Neural cell (in vitro differentiated cells): ENCODE results near the gene BMI1. TPM values are rescaled to one million over a fixed set of nuclear protein-coding genes. Genes with fewer than 3 reads are reported as not detected.

Experiments used
- H2AFZ ChIP-seq: fragments of 200-600, 300-800 bp; sonication (generic), shearing (Covaris generic); 2 replicates; pipeline ENCODE4 v1.6.0; 2014; ENCODE audit warnings: low read depth, mild to moderate bottlenecking, antibody characterized with exemption, low read length, moderate library complexity
- H3F3A ChIP-seq: fragments of 200-600 bp; shearing (Covaris generic); 2 replicates; pipeline ENCODE4 v1.6.1; 2016; ENCODE audit warnings: mild to moderate bottlenecking, moderate library complexity, mixed read lengths, antibody characterized with exemption, low read length; ENCODE audit not compliant: insufficient read depth, poor library complexity, severe bottlenecking
- H3K27ac ChIP-seq: fragments of 200-600, 300-800 bp; sonication (generic), shearing (Covaris generic); 2 replicates; pipeline ENCODE4 v1.5.1; 2014; ENCODE audit warnings: mild to moderate bottlenecking, low read length, moderate library complexity
- H3K27me3 ChIP-seq: fragments of 300-800, 200-600 bp; sonication (generic), shearing (Covaris generic); 2 replicates; pipeline ENCODE4 v1.6.0; 2014; ENCODE audit warnings: mild to moderate bottlenecking, low read depth, low read length, moderate library complexity; ENCODE audit not compliant: insufficient read depth
- H3K36me3 ChIP-seq: fragments of 300-800, 200-600 bp; sonication (generic), shearing (Covaris generic); 2 replicates; pipeline ENCODE4 v1.5.1; 2014; ENCODE audit warnings: mild to moderate bottlenecking, antibody characterized with exemption, low read length, moderate library complexity; ENCODE audit not compliant: insufficient read depth
- H3K4me2 ChIP-seq: fragments of 300-800, 200-600 bp; sonication (generic), shearing (Covaris generic); 2 replicates; pipeline ENCODE4 v1.6.0; 2014; ENCODE audit warnings: mild to moderate bottlenecking, low read length
- H3K4me3 ChIP-seq: fragments of 300-800, 200-600 bp; sonication (generic), shearing (Covaris generic); 2 replicates; pipeline ENCODE4 v1.5.1; 2014; ENCODE audit warnings: mild to moderate bottlenecking, low read length, moderate library complexity
- H3K79me2 ChIP-seq: fragments of 200-600 bp; shearing (Covaris generic); replicated peaks from 2 replicates; pipeline ENCODE4 v1.6.0; 2014; ENCODE audit warnings: mild to moderate bottlenecking, low read length, moderate library complexity; ENCODE audit not compliant: insufficient read depth
- H3K9ac ChIP-seq: fragments of 300-800, 200-600 bp; sonication (generic), shearing (Covaris generic); 2 replicates; pipeline ENCODE4 v1.6.1; 2016; ENCODE audit warnings: mild to moderate bottlenecking, low read length, mixed read lengths
- H3K9me2 ChIP-seq: fragments of 200-600 bp; shearing (Covaris generic); 2 replicates; pipeline ENCODE4 v1.6.1; 2016; ENCODE audit warnings: mild to moderate bottlenecking, low read length, mixed read lengths; ENCODE audit not compliant: insufficient read depth
- H3K9me3 ChIP-seq: fragments of 200-600, 300-800 bp; sonication (generic), shearing (Covaris generic); 2 replicates; pipeline ENCODE4 v1.6.1; 2016; ENCODE audit warnings: mild to moderate bottlenecking, mixed run types, low read length, moderate library complexity, mixed read lengths
- H4K20me1 ChIP-seq: fragments of 200-600 bp; shearing (Covaris generic); 2 replicates; pipeline ENCODE4 v1.6.1; 2016; ENCODE audit warnings: mild to moderate bottlenecking, mixed run types; ENCODE audit not compliant: insufficient read depth
- CTCF ChIP-seq: fragments of 450-650 bp; IDR thresholded peaks from 2 replicates; pipeline ENCODE4 v1.5.1; 2014; ENCODE audit warnings: antibody characterized with exemption, mild to moderate bottlenecking, moderate library complexity; ENCODE audit not compliant: poor library complexity, severe bottlenecking
- EP300 ChIP-seq: fragments of 450-650 bp; conservative IDR thresholded peaks from 2 replicates; pipeline ENCODE4 v1.6.1; 2014; ENCODE audit warnings: antibody characterized with exemption, mild to moderate bottlenecking, moderate library complexity; ENCODE audit not compliant: poor library complexity, severe bottlenecking
- EZH2 ChIP-seq: fragments of 200-600, 300-800 bp; shearing (Covaris generic), sonication (generic); IDR thresholded peaks from 2 replicates; pipeline ENCODE4 v1.6.1; 2014; ENCODE audit warnings: antibody characterized with exemption, low read length, borderline replicate concordance, mild to moderate bottlenecking; ENCODE audit not compliant: insufficient read depth, poor library complexity, severe bottlenecking
- MXI1 ChIP-seq: fragments of 450-650 bp; conservative IDR thresholded peaks from 2 replicates; pipeline ENCODE4 v1.6.1; 2014; ENCODE audit warnings: antibody characterized with exemption, mild to moderate bottlenecking; ENCODE audit not compliant: poor library complexity, severe bottlenecking
- POLR2AphosphoS5 ChIP-seq: IDR thresholded peaks from 2 replicates; pipeline ENCODE4 v1.6.1; 2012
- RAD21 ChIP-seq: fragments of 450-650 bp; conservative IDR thresholded peaks from 2 replicates; pipeline ENCODE4 v1.6.1; 2014; ENCODE audit warnings: antibody characterized with exemption, mild to moderate bottlenecking, moderate library complexity
- REST ChIP-seq: IDR thresholded peaks from 2 replicates; pipeline ENCODE4 v1.6.1; 2012; ENCODE audit warnings: borderline replicate concordance
- SMC3 ChIP-seq: fragments of 450-650 bp; conservative IDR thresholded peaks from 2 replicates; pipeline ENCODE4 v1.6.1; 2014; ENCODE audit warnings: antibody characterized with exemption, mild to moderate bottlenecking, moderate library complexity; ENCODE audit not compliant: poor library complexity
- TAF1 ChIP-seq: IDR thresholded peaks from 2 replicates; pipeline ENCODE4 v1.6.1; 2012; ENCODE audit warnings: low read depth
- polyA plus RNA-seq: library from polyadenylated mRNA; depleted of rRNA; stranded (reverse); fragments of >200 nt; gene quantifications from 2 replicates; pipeline ENCODE4 v1.2.3, GENCODE V29; 2014

The BMI1 gene
- polyA plus RNA-seq, 1 donor from 2014 or later = 86.8 TPM

GRCh38 chr10:22345301-22346095 is 24.6 kb downstream of the BMI1 start, which contains the start of gene SPAG6:
TSS of gene SPAG6 (plus strand) at chr10:22345496. CDS start at chr10:22345612, 116 bp downstream.
- Histone ChIP-seq H3K27ac (no peak within 1 kb of the TSS), H3K79me2 (no peaks in the 10 kb centered on the region), H3K9me3 (peaks cover 4% of the 10 kb centered on the region), H3K4me2 (no peak within 1 kb of the TSS), H3K9ac (no peak within 1 kb of the TSS), H3F3A (no peaks in the 10 kb centered on the region), H3K36me3 (no peaks in the 10 kb centered on the region), H3K4me3 (peak within 1 kb of the TSS; percentile 59), H3K27me3 (peaks cover 73% of the 10 kb centered on the region), H4K20me1 (no peaks in the 10 kb centered on the region), H2AFZ (no peak within 1 kb of the TSS), H3K9me2 (no peaks in the 10 kb centered on the region)
- TF ChIP-seq EP300 = no peak
- no peak for TF ChIP-seq TAF1
- TF ChIP-seq REST = no peak
- TF ChIP-seq SMC3 = no peak
- TF ChIP-seq MXI1 = no peak
- peak; percentile 14 for TF ChIP-seq RAD21
- TF ChIP-seq POLR2AphosphoS5 = no peak
- TF ChIP-seq EZH2 = peak; percentile 30
- no peak for TF ChIP-seq CTCF

- no peak overlapping the region for H3K4me3 ChIP-seq
- H3K9me3 ChIP-seq = peaks cover 4% of the 10 kb centered on the region
- H3K27me3 ChIP-seq = peaks cover 66% of the 10 kb centered on the region
- H3K27ac ChIP-seq = no peak overlapping the region
- H3F3A ChIP-seq = no peaks in the 10 kb centered on the region
- H3K79me2 ChIP-seq = no peaks in the 10 kb centered on the region
- H3K36me3 ChIP-seq = no peaks in the 10 kb centered on the region
- no peak overlapping the region for H3K9ac ChIP-seq
- no peak for TF ChIP-seq SMC3
- no peak for TF ChIP-seq REST
- no peak for TF ChIP-seq TAF1
- no peak for TF ChIP-seq CTCF
- no peak for TF ChIP-seq EZH2
- no peaks in the 10 kb centered on the region for H4K20me1 ChIP-seq
- H2AFZ ChIP-seq = no peak overlapping the region
- H3K9me2 ChIP-seq = no peaks in the 10 kb centered on the region
- H3K4me2 ChIP-seq = no peak overlapping the region
These were observed 25.3 kb downstream of the BMI1 start for GRCh38 chr10:22346096-22346661.
